Smooth muscle cell (in vitro differentiated cells): ENCODE data around the gene CCND1. TPM values are rescaled to one million over a fixed set of nuclear protein-coding genes. Genes with fewer than 3 reads are reported as not detected.
"Not testable (repeated sequence)": the region's sequence is repeated elsewhere in the genome, so short reads cannot be mapped to it uniquely, and the experiment has no call there.

Experiments used
- DNase-seq: peaks from one replicate; lab custom pipeline; 2025; ENCODE audit not compliant: unreplicated experiment; lab: John Stamatoyannopoulos, UW
- H2AFZ ChIP-seq: fragments of 200-600 bp; sonication (generic); 2 replicates; pipeline ENCODE4 v1.6.0; 2016; ENCODE audit warnings: antibody characterized with exemption, low read depth, mild to moderate bottlenecking
- H3F3A ChIP-seq: fragments of 200-600 bp; sonication (generic); 2 replicates; pipeline ENCODE4 v1.6.0; 2017; ENCODE audit warnings: antibody characterized with exemption, low read depth
- H3K27ac ChIP-seq: fragments of 200-600 bp; sonication (generic); 2 replicates; pipeline ENCODE4 v1.5.1; 2016; ENCODE audit warnings: low read depth, mild to moderate bottlenecking
- H3K27me3 ChIP-seq: fragments of 200-600 bp; sonication (generic); 2 replicates; pipeline ENCODE4 v1.6.1; 2016; ENCODE audit warnings: low read depth, mild to moderate bottlenecking
- H3K36me3 ChIP-seq: fragments of 200-600 bp; sonication (generic); 2 replicates; pipeline ENCODE4 v1.5.1; 2016; ENCODE audit warnings: low read depth
- H3K4me1 ChIP-seq: fragments of 200-600 bp; sonication (generic); 2 replicates; pipeline ENCODE4 v1.5.1; 2016; ENCODE audit warnings: low read depth
- H3K4me2 ChIP-seq: fragments of 200-600 bp; sonication (generic); 2 replicates; pipeline ENCODE4 v1.6.0; 2016; ENCODE audit warnings: mild to moderate bottlenecking
- H3K4me3 ChIP-seq: fragments of 200-600 bp; sonication (generic); 2 replicates; pipeline ENCODE4 v1.5.1; 2016; ENCODE audit warnings: mild to moderate bottlenecking
- H3K79me2 ChIP-seq: fragments of 200-600 bp; sonication (generic); 2 replicates; pipeline ENCODE4 v1.6.0; 2016; ENCODE audit warnings: low read depth, mild to moderate bottlenecking
- H3K9ac ChIP-seq: fragments of 200-600 bp; sonication (generic); 2 replicates; pipeline ENCODE4 v1.6.0; 2016; ENCODE audit warnings: low read depth
- H3K9me3 ChIP-seq: fragments of 200-600 bp; sonication (generic); replicated peaks from 2 replicates; pipeline ENCODE4 v1.5.1; 2016; ENCODE audit warnings: low read depth
- H4K20me1 ChIP-seq: fragments of 200-600 bp; sonication (generic); 2 replicates; pipeline ENCODE4 v1.6.0; 2016; ENCODE audit warnings: low read depth
- WGBS: methylation state at CpG from one replicate; pipeline ENCODE4 v1.1.7; 2016; ENCODE audit warnings: low lambda C conversion rate; 5-methylcytosine and 5-hydroxymethylcytosine counted together
- polyA plus RNA-seq: library from polyadenylated mRNA; unstranded; fragments of >200 nt; fragmentation: Nextera tagmentation; extraction: Ambion mirVana; gene quantifications from 2 replicates; pipeline ENCODE4 v1.2.1, GENCODE V29; 2016
- total RNA-seq: library from RNA; depleted of rRNA; stranded (reverse); fragments of >200 nt; gene quantifications from 2 replicates; pipeline ENCODE4 v1.2.3, GENCODE V29; 2014
- TF ChIP-seq, protein P1 (sequence below): fragments of 200-600 bp; sonication (generic); IDR thresholded peaks from 2 replicates; pipeline ENCODE4 v1.5.1; 2017; ENCODE audit warnings: borderline replicate concordance, mild to moderate bottlenecking, antibody characterized with exemption; ENCODE audit not compliant: insufficient read depth, poor library complexity, severe bottlenecking

Gene CCND1
- total and polyA plus RNA-seq, 2 experiments from 2014 or later = 281 to 482 TPM

DNA sequence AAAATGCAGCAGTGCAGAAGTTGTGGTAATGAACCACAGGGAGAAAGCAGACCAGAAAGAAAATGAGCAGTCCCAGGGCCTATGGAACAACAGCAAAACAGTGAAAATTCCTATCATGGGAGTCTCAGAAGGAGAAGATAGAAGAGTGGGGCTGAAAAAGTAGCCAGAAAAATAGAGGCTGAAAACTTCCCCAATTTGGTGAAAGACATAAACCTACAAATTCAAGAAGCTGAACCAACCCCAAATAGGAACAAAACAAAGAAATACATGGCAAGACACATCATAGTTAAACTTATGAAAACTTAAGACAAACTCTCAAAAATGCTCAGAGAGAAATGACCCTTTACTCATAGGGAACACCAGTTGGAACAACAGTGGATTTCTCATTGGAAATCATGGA is 51.5 kb downstream of the CCND1 start:
- no peaks in the 10 kb centered on the region for H3F3A ChIP-seq
- no peaks in the 10 kb centered on the region for H4K20me1 ChIP-seq
- H2AFZ ChIP-seq = no peak overlapping the region
- no peaks in the 10 kb centered on the region for H3K36me3 ChIP-seq
- H3K4me3 ChIP-seq = no peak overlapping the region
- TF ChIP-seq, protein P1, sequence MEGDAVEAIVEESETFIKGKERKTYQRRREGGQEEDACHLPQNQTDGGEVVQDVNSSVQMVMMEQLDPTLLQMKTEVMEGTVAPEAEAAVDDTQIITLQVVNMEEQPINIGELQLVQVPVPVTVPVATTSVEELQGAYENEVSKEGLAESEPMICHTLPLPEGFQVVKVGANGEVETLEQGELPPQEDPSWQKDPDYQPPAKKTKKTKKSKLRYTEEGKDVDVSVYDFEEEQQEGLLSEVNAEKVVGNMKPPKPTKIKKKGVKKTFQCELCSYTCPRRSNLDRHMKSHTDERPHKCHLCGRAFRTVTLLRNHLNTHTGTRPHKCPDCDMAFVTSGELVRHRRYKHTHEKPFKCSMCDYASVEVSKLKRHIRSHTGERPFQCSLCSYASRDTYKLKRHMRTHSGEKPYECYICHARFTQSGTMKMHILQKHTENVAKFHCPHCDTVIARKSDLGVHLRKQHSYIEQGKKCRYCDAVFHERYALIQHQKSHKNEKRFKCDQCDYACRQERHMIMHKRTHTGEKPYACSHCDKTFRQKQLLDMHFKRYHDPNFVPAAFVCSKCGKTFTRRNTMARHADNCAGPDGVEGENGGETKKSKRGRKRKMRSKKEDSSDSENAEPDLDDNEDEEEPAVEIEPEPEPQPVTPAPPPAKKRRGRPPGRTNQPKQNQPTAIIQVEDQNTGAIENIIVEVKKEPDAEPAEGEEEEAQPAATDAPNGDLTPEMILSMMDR = no peak
- no peak for DNase-seq
- H3K79me2 ChIP-seq = no peaks in the 10 kb centered on the region
- H3K9ac ChIP-seq = no peak overlapping the region
- no peak overlapping the region for H3K4me2 ChIP-seq
- H3K4me1 ChIP-seq = no peaks in the 10 kb centered on the region
- no peaks in the 10 kb centered on the region for H3K27me3 ChIP-seq
- H3K27ac ChIP-seq = no peak overlapping the region
- no peaks in the 10 kb centered on the region for H3K9me3 ChIP-seq

DNA sequence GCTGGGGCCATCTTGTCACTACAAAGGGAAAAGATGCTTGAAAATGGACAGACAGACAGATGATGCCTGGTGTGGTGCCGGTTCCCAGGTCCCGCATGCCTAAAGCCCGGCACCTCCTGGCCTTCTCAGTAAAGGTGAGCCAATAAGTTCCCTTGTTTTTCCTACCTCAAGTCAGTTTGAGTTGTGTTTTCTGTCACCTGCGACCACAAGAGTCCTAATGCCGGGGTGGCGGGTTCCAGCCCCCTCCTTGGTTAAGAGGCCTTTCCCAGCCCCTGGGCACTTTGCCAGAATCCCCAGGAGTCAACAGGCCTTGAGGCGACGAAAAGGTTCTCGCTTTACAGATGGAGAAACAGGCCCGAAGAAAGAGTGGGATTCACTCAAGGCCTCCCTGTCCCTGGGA is 53.8 kb downstream of the CCND1 start:
- H3K36me3 ChIP-seq = no peaks in the 10 kb centered on the region
- 88% methylated on average over 10 of the region's 10 CpGs for WGBS
- H3K79me2 ChIP-seq = no peaks in the 10 kb centered on the region
- TF ChIP-seq, protein P1 = no peak
- no peaks in the 10 kb centered on the region for H3K4me1 ChIP-seq
- H3K4me3 ChIP-seq = no peak overlapping the region
- no peak overlapping the region for H3K4me2 ChIP-seq
- no peak overlapping the region for H3K9ac ChIP-seq
- H3K27ac ChIP-seq = no peak overlapping the region
- no peak for DNase-seq
- no peaks in the 10 kb centered on the region for H4K20me1 ChIP-seq
- no peaks in the 10 kb centered on the region for H3F3A ChIP-seq
- H3K27me3 ChIP-seq = no peaks in the 10 kb centered on the region
- H2AFZ ChIP-seq = no peak overlapping the region
- H3K9me3 ChIP-seq = no peaks in the 10 kb centered on the region

DNA sequence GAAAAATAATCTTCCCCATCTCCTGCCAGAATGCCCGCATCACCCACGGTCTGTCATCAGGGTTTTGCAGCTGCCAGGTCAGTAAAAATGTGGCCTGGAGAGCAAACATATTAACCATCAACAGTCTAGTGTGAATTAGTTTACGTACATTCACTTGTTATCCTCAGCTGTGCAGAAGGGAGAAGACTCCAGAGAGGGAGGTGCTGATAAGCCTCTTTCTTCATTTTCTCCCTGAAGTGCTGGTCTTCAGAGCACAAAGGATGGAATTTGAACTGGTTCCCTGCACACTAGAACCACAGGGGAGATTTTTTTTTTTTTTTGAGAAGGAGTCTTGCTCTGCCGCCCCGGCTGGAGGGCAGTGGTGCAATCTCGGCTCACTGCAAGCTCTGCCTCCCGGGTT is 54.6 kb downstream of the CCND1 start:
- Histone ChIP-seq H3K4me2 (no peak overlapping the region), H4K20me1 (no peaks in the 10 kb centered on the region), H3K9ac (no peak overlapping the region), H3K4me3 (no peak overlapping the region), H3K27me3 (no peaks in the 10 kb centered on the region), H3K27ac (no peak overlapping the region), H3K36me3 (no peaks in the 10 kb centered on the region), H3F3A (no peaks in the 10 kb centered on the region), H2AFZ (no peak overlapping the region), H3K4me1 (peaks cover 8% of the 10 kb centered on the region), H3K79me2 (no peaks in the 10 kb centered on the region), H3K9me3 (no peaks in the 10 kb centered on the region)
- no peak for DNase-seq
- TF ChIP-seq, protein P1 = no peak
- WGBS = 92% methylated on average over 7 of the region's 7 CpGs

DNA sequence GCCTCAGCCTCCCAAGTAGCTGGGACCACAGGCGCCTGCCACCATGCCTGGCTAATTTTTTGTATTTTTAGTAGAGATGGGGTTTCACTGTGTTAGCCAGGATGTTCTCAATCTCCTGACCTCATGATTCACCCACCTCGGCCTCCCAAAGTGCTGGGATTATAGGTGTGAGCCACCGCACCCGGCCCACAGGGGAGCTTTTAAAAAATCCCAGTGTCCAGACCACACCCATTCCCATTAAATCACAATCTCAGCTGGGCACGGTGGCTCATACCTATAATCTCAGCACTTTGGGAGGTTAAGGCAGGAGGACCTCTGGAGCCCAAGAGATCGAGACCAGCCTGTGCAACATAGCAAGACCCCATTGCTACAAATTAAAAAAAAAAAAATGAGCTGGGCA is 55.0 kb downstream of the CCND1 start:
- not testable (repeated sequence) for H4K20me1 ChIP-seq, H3K4me3 ChIP-seq, H2AFZ ChIP-seq, H3K4me2 ChIP-seq, H3F3A ChIP-seq, H3K36me3 ChIP-seq, H3K9me3 ChIP-seq, H3K27ac ChIP-seq, H3K79me2 ChIP-seq, H3K9ac ChIP-seq, DNase-seq, H3K27me3 ChIP-seq
- H3K4me1 ChIP-seq = peaks cover 12% of the 10 kb centered on the region
- WGBS = 85% methylated on average over 6 of the region's 6 CpGs
